IMR-90 (cell line): Measurements from ENCODE around the gene FAM72D.
"Not testable (repeated sequence)": the region's sequence is repeated elsewhere in the genome, so short reads cannot be mapped to it uniquely, and the experiment has no call there.

Experiments
- CTCF ChIP-seq: conservative IDR thresholded peaks from 2 replicates; pipeline ENCODE4 v1.5.1; 2012; ENCODE audit warnings: mild to moderate bottlenecking, low read depth, low read length, improper control_type of control experiment
- RAD21 ChIP-seq: IDR thresholded peaks from 2 replicates; pipeline ENCODE4 v1.6.1; 2012; ENCODE audit warnings: low read length, improper control_type of control experiment
- RCOR1 ChIP-seq: IDR thresholded peaks from 2 replicates; pipeline ENCODE4 v1.6.1; 2012; ENCODE audit warnings: mild to moderate bottlenecking, low read length, improper control_type of control experiment; ENCODE audit not compliant: insufficient replicate concordance

DNA sequence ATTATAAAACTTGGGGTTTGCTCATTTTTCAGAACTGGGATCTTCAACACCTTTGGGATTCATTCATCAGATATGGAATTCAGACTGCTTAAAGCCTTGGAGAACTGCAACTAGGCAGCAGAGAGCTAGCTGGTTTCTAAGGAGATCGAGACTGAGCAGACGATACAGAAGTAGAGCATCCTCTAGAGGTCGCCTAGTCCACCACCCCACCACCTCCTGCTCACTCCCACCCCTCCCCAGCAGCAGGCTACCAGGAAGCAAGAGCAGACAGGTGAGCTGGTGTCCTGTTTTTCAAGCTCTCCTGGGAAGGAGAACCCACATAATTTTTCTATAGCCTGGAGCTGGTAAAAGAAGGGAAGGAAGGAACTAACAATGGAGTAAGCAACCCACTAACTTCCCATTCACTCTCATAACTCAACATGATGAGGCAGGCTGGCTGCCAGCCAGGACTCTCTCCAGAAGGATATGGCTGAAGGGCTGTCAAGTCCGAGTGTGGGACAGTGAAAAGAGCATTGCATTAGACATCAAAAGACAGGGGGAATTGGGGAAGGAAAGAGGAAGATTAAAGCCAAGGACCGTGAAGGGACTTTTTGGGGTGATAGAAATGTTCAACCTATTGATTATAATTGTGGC lies 30.5 kb upstream of the FAM72D start:
- TF ChIP-seq CTCF, RAD21, RCOR1: not testable (repeated sequence)
